K562 (cell line): ENCODE data around the gene MBOAT1. TPM values are rescaled to one million over a fixed set of nuclear protein-coding genes. Genes with fewer than 3 reads are reported as not detected.

Source experiments
- BHLHE40 ChIP-seq: IDR thresholded peaks from 2 replicates; pipeline ENCODE4 v1.6.1; 2011; ENCODE audit warnings: low read length, improper control_type of control experiment
- FOXJ2 ChIP-seq: fragments of 200-800 bp; sonication (Bioruptor generic); IDR thresholded peaks from 2 replicates; pipeline ENCODE4 v1.6.1; 2016; ENCODE audit warnings: missing genetic modification characterization, missing compliant biosample characterization
- FOXP4 ChIP-seq: sonication (generic); formaldehyde crosslinking; IDR thresholded peaks from 2 replicates; pipeline ENCODE4 v1.8.0; 2022; ENCODE audit warnings: mild to moderate bottlenecking, missing genetic modification reagents, borderline replicate concordance
- HNRNPH1 ChIP-seq: fragments of 200-400 bp; formaldehyde crosslinking; optimal IDR thresholded peaks from 2 replicates; pipeline ENCODE3; 2017; ENCODE audit warnings: low read depth, mild to moderate bottlenecking, low read length, moderate library complexity
- KDM2B ChIP-seq: fragments of 250-450 bp; sonication (Bioruptor Pico); IDR thresholded peaks from 2 replicates; pipeline ENCODE4 v1.8.0; 2021; ENCODE audit warnings: mild to moderate bottlenecking, moderate library complexity
- POLR3A ChIP-seq: IDR thresholded peaks from 2 replicates; pipeline ENCODE4 v1.6.1; 2011; ENCODE audit warnings: borderline replicate concordance, mild to moderate bottlenecking, moderate library complexity; ENCODE audit not compliant: insufficient read length, insufficient read depth; ENCODE audit errors: extremely low read depth
- RBM14 ChIP-seq: fragments of 200-400 bp; formaldehyde crosslinking; IDR thresholded peaks from 2 replicates; pipeline ENCODE4 v1.6.1; 2018; ENCODE audit warnings: low read depth, mild to moderate bottlenecking, low read length, moderate library complexity, borderline replicate concordance; ENCODE audit not compliant: insufficient read depth
- SAFB2 ChIP-seq: fragments of 200-400 bp; formaldehyde crosslinking; IDR thresholded peaks from 2 replicates; pipeline ENCODE4 v1.6.1; 2018; ENCODE audit warnings: borderline replicate concordance, low read length, low read depth, moderate library complexity; ENCODE audit not compliant: severe bottlenecking
- SLC30A9 ChIP-seq: fragments of 250-450 bp; sonication (Bioruptor Pico); IDR thresholded peaks from 2 replicates; pipeline ENCODE4 v1.8.0; 2022; ENCODE audit warnings: mild to moderate bottlenecking, moderate library complexity
- SMARCB1 ChIP-seq: IDR thresholded peaks from 2 replicates; pipeline ENCODE4 v1.6.1; 2011; ENCODE audit warnings: improper control_type of control experiment, low read depth; ENCODE audit not compliant: insufficient read length
- SP1 ChIP-seq: sonication (generic); formaldehyde crosslinking; IDR thresholded peaks from 2 replicates; pipeline ENCODE4 v1.8.1; 2022; ENCODE audit warnings: mild to moderate bottlenecking, missing genetic modification reagents
- TCF7 ChIP-seq: sonication (generic); IDR thresholded peaks from 2 replicates; pipeline ENCODE4 v1.6.1; 2016; ENCODE audit warnings: antibody characterized with exemption, borderline replicate concordance
- U2AF1 ChIP-seq: fragments of 200-400 bp; formaldehyde crosslinking; optimal IDR thresholded peaks from 2 replicates; pipeline ENCODE3; 2017; ENCODE audit warnings: mild to moderate bottlenecking, low read depth, low read length, moderate library complexity
- ZNF263 ChIP-seq: sonication (generic); formaldehyde crosslinking; IDR thresholded peaks from 2 replicates; pipeline ENCODE4 v1.8.0; 2022; ENCODE audit warnings: mild to moderate bottlenecking, missing genetic modification reagents, borderline replicate concordance
- ZNF431 ChIP-seq: sonication (generic); formaldehyde crosslinking; IDR thresholded peaks from 2 replicates; pipeline ENCODE4 v1.8.0; 2022; ENCODE audit warnings: mild to moderate bottlenecking, missing genetic modification reagents
- ZNF512 ChIP-seq: IDR thresholded peaks from 2 replicates; pipeline ENCODE4 v1.6.1; 2016; ENCODE audit warnings: missing genetic modification characterization, missing compliant biosample characterization
- ZNF764 ChIP-seq: fragments of 250-450 bp; sonication (Bioruptor Pico); IDR thresholded peaks from 2 replicates; pipeline ENCODE4 v1.4.0; 2020; ENCODE audit warnings: low read depth, mild to moderate bottlenecking, moderate library complexity
- polyA plus RNA-seq, 8 experiments: library from polyadenylated mRNA; depleted of rRNA in 4 of 8; stranded (reverse) in 5 of 8; unstranded in 3 of 8; fragments of >200 nt; fragmentation: Nextera tagmentation in 2 of 8; fragmentation: Illumina TruSeq in 1 of 8; extraction: Ambion mirVana in 2 of 8; extraction: Trizol in 1 of 8; gene quantifications; 2 replicates each; pipeline versions ENCODE4 v1.2.1 to v1.2.3, GENCODE V29; 2011 to 2014; ENCODE audit warnings: inconsistent platforms in 1 of 8, missing spikeins in 1 of 8
- total RNA-seq, 7 experiments: library from RNA; depleted of rRNA in 6 of 7; stranded (reverse); fragments of >200 nt in 6 of 7; fragmentation: Illumina TruSeq in 2 of 7; extraction: Trizol in 2 of 7; gene quantifications; 2 replicates each; pipeline versions ENCODE4 v1.2.1 to v1.2.3, GENCODE V29; 2011 to 2021; ENCODE audit warnings: low replicate concordance in 1 of 7
- TF ChIP-seq, protein P1 (sequence below): fragments of 250-450 bp; sonication (Bioruptor Pico); IDR thresholded peaks from 2 replicates; pipeline ENCODE4 v1.8.0; 2022; ENCODE audit warnings: moderate library complexity, mild to moderate bottlenecking, inconsistent platforms
- TF ChIP-seq, protein P2 (sequence below): sonication (generic); formaldehyde crosslinking; IDR thresholded peaks from 2 replicates; pipeline ENCODE4 v1.8.1; 2023; ENCODE audit warnings: mild to moderate bottlenecking, missing genetic modification reagents

Gene MBOAT1
- total and polyA plus RNA-seq, 9 of the 15 experiments (the other 6 are each of a cell fraction or from before 2014, with no cell fraction given) = 0.13 to 16.5 (median 10.3) TPM

DNA sequence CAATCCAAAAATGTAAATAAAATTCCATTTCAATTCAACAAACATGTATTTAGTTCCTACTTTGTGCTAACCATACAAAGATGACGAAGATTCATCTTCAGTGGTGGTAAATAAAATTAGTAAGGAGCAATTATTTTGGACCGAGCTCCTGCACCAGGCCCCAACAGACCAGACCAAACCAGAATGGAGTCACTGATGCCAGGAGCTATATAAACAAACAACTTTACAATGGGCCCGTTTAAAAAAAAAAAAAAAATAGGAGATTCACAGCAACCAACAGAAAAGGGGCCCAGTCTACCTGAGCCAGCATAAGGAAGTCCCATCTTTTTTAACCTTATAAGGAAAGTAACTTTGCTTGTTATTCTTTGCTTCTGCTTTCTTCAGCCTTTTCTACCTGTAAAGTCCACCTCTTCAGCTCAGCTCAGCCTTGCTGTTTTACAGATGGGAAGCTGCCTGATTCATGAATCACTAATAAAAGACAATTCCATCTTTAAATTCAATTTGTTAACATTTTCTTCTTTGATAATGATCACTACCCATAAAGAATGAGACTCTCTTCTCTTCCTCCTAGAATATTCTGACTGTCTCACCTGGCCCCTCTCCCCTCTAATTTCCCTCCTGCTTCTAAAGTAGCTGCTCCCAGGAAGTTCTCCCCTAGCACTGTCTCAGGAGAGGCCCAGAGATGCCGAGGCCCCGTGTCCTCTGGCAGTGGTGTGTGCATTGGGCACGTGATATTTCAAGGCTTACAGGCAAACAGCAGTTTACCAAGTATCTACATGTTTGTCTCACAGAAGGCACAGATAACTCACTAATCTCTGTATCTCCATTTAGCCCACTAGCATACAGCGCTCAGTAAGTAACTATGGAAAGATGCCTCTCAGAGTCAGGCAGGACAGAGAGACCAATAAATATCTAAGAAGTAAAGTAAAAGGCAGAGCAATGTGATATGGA lies 8.4 kb downstream of the MBOAT1 start (continued):
- TF ChIP-seq SMARCB1 (no peak), ZNF431 (CRISPR knock-in tag) (no peak), U2AF1 (no peak), SLC30A9 (CRISPR knock-in tag) (no peak), TCF7 (no peak), FOXJ2 (tag) (no peak), KDM2B (no peak), SAFB2 (no peak), RBM14 (no peak), FOXP4 (CRISPR knock-in tag) (no peak), ZNF764 (CRISPR knock-in tag) (no peak), POLR3A (no peak), ZNF512 (tag) (no peak), ZNF263 (CRISPR knock-in tag) (no peak), BHLHE40 (peak; percentile 91), SP1 (CRISPR knock-in tag) (no peak), HNRNPH1 (no peak)
- TF ChIP-seq, protein P1, sequence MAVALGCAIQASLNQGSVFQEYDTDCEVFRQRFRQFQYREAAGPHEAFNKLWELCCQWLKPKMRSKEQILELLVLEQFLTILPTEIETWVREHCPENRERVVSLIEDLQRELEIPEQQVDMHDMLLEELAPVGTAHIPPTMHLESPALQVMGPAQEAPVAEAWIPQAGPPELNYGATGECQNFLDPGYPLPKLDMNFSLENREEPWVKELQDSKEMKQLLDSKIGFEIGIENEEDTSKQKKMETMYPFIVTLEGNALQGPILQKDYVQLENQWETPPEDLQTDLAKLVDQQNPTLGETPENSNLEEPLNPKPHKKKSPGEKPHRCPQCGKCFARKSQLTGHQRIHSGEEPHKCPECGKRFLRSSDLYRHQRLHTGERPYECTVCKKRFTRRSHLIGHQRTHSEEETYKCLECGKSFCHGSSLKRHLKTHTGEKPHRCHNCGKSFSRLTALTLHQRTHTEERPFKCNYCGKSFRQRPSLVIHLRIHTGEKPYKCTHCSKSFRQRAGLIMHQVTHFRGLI = peak; percentile 91
- TF ChIP-seq, protein P2, sequence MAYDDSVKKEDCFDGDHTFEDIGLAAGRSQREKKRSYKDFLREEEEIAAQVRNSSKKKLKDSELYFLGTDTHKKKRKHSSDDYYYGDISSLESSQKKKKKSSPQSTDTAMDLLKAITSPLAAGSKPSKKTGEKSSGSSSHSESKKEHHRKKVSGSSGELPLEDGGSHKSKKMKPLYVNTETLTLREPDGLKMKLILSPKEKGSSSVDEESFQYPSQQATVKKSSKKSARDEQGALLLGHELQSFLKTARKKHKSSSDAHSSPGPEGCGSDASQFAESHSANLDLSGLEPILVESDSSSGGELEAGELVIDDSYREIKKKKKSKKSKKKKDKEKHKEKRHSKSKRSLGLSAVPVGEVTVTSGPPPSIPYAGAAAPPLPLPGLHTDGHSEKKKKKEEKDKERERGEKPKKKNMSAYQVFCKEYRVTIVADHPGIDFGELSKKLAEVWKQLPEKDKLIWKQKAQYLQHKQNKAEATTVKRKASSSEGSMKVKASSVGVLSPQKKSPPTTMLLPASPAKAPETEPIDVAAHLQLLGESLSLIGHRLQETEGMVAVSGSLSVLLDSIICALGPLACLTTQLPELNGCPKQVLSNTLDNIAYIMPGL (CRISPR knock-in tag) = no peak
